GM12878 (cell line): ENCODE results near the gene ATP2C1. TPM values are rescaled to one million over a fixed set of nuclear protein-coding genes. Genes with fewer than 3 reads are reported as not detected.

ENCODE experiments used
- ATAC-seq: fragments of 200-7000 bp; cut with Tn5 transposase; 3 replicates; pipeline ENCODE4 v1.9.1; 2020; ENCODE audit warnings: mild to moderate bottlenecking, moderate library complexity
- BruUV-seq: library from RNA; stranded (reverse); fragments of 400-500 nt; replicated peaks from 2 replicates; lab custom pipeline; 2021; lab: Mats Ljungman, UMichigan
- CTCF ChIA-PET: fragments of 300-600 bp; sonication (Branson Sonifier 250); formaldehyde crosslinking; extraction: SDS; loops from one replicate; lab custom pipeline; 2021; ENCODE audit warnings: inconsistent platforms; lab: Yijun Ruan, JAX
- POLR2A ChIA-PET: fragments of 350-600 bp; formaldehyde crosslinking; extraction: SDS; loops from one replicate; lab custom pipeline; 2021; ENCODE audit warnings: inconsistent platforms; lab: Charles Lee
- RAD21 ChIA-PET: fragments of 300-600 bp; sonication (Branson Sonifier 250); formaldehyde crosslinking; loops from one replicate; lab custom pipeline; 2023; ENCODE audit warnings: antibody characterized with exemption; ENCODE audit not compliant: unreplicated experiment; lab: Charles Lee
- SMC1A ChIA-PET: fragments of 300-600 bp; sonication (Branson Sonifier 250); formaldehyde crosslinking; loops from one replicate; lab custom pipeline; 2023; ENCODE audit not compliant: unreplicated experiment, uncharacterized antibody; lab: Charles Lee
- DNase-seq: peaks from one replicate; pipeline ENCODE4 v3.0.0-alpha.2; 2011; ENCODE audit warnings: low read depth, low spot score
- FAIRE-seq: peaks from 3 replicates; lab custom pipeline; 2011; peaks lifted over from hg19 to GRCh38; lab: Jason Lieb, UNC
- H2AFZ ChIP-seq: 2 replicates; pipeline ENCODE4 v1.6.0; 2011; ENCODE audit warnings: low read depth, low read length, control low read depth; ENCODE audit not compliant: control insufficient read depth
- H3K27ac ChIP-seq: 2 replicates; pipeline ENCODE4 v1.5.1; 2011; ENCODE audit warnings: control low read depth; ENCODE audit not compliant: control insufficient read depth, insufficient read depth
- H3K27me3 ChIP-seq, 2 experiments: replicated peaks in 1 of 2; 2 replicates each; pipeline versions ENCODE4 v1.6.0 to v1.6.1; 2011; ENCODE audit warnings: low read length in 1 of 2; ENCODE audit not compliant: control insufficient read depth in 2 of 2, insufficient read depth in 2 of 2
- H3K36me3 ChIP-seq, 2 experiments: 2 replicates each; pipeline ENCODE4 v1.5.1; 2011; ENCODE audit warnings: low read length in 1 of 2; ENCODE audit not compliant: control insufficient read depth in 2 of 2, insufficient read depth in 2 of 2
- H3K4me1 ChIP-seq: 2 replicates; pipeline ENCODE4 v1.6.1; 2011; ENCODE audit warnings: mild to moderate bottlenecking, low read length, moderate library complexity, mixed read lengths; ENCODE audit not compliant: control insufficient read depth, insufficient read depth
- H3K4me2 ChIP-seq: 2 replicates; pipeline ENCODE4 v1.6.0; 2011; ENCODE audit warnings: control low read depth; ENCODE audit not compliant: control insufficient read depth, insufficient read depth
- H3K4me3 ChIP-seq: fragments of 200-600 bp; sonication (generic); 2 replicates; pipeline ENCODE4 v1.5.1; 2016
- H3K79me2 ChIP-seq: 2 replicates; pipeline ENCODE4 v1.6.0; 2011; ENCODE audit warnings: low read length; ENCODE audit not compliant: control insufficient read depth, insufficient read depth
- H3K9ac ChIP-seq: 2 replicates; pipeline ENCODE4 v1.8.0; 2011; ENCODE audit warnings: low read length, control low read depth, mixed read lengths; ENCODE audit not compliant: control insufficient read depth, insufficient read depth
- H3K9me3 ChIP-seq: replicated peaks from 3 replicates; pipeline ENCODE4 v1.5.1; 2011; ENCODE audit warnings: mild to moderate bottlenecking, low read length; ENCODE audit not compliant: control insufficient read depth, insufficient read depth
- H4K20me1 ChIP-seq: 2 replicates; pipeline ENCODE4 v1.6.0; 2011; ENCODE audit not compliant: control insufficient read depth, insufficient read depth
- BACH1 ChIP-seq: fragments of 450-650 bp; IDR thresholded peaks from 2 replicates; pipeline ENCODE4 v1.6.1; 2017; ENCODE audit warnings: mild to moderate bottlenecking, borderline replicate concordance
- BHLHE40 ChIP-seq, 2 experiments: fragments of 450-650 bp in 1 of 2; IDR thresholded peaks; 2 replicates each; pipeline ENCODE4 v1.6.1; 2011 to 2017; ENCODE audit warnings: low read depth in 2 of 2, borderline replicate concordance in 1 of 2, improper control_type of control experiment in 1 of 2, low read length in 1 of 2, mild to moderate bottlenecking in 1 of 2
- CEBPB ChIP-seq, 2 experiments: fragments of 150-350 bp in 1 of 2; IDR thresholded peaks; 2 replicates each; pipeline ENCODE4 v1.6.1; 2012 to 2014; ENCODE audit warnings: low read depth in 2 of 2, low read length in 2 of 2, borderline replicate concordance in 1 of 2, inconsistent platforms in 1 of 2
- NFXL1 ChIP-seq: fragments of 450-650 bp; IDR thresholded peaks from 2 replicates; pipeline ENCODE4 v1.6.1; 2017; ENCODE audit warnings: antibody characterized with exemption, mild to moderate bottlenecking, borderline replicate concordance
- PRDM15 ChIP-seq: fragments of 450-650 bp; formaldehyde crosslinking; IDR thresholded peaks from 2 replicates; pipeline ENCODE4 v1.4.0; 2020; ENCODE audit warnings: mild to moderate bottlenecking, moderate library complexity
- SMC3 ChIP-seq: IDR thresholded peaks from 2 replicates; pipeline ENCODE4 v1.6.1; 2011; ENCODE audit warnings: low read length, improper control_type of control experiment, borderline replicate concordance
- SRF ChIP-seq, 2 experiments: IDR thresholded peaks; 2 replicates each; pipeline ENCODE4 v1.6.1; 2011; ENCODE audit warnings: low read depth in 2 of 2, low read length in 2 of 2, mild to moderate bottlenecking in 1 of 2, moderate library complexity in 1 of 2
- WGBS: methylation state at CpG from one replicate; pipeline ENCODE4 v1.1.6; 2016; ENCODE audit warnings: low lambda C conversion rate; ENCODE audit not compliant: insufficient replicate concordance, insufficient coverage; ENCODE audit errors: missing lambda C conversion rate; 5-methylcytosine and 5-hydroxymethylcytosine counted together
- in situ Hi-C: fragments of 300-500 bp; cut with MboI; formaldehyde crosslinking; loops from 9 replicates; pipeline ENCODE4 v1.14.3; 2018; ENCODE audit warnings: mixed read lengths
- intact Hi-C: fragments of 100-400 bp; cut with micrococcal nuclease; formaldehyde crosslinking; loops from one replicate; pipeline ENCODE4 v1.14.2; 2022; ENCODE audit not compliant: unreplicated experiment
- polyA plus RNA-seq, 11 experiments: library from polyadenylated mRNA; depleted of rRNA in 4 of 11; unstranded in 6 of 11; stranded (reverse) in 5 of 11; fragments of >200 nt; fragmentation: Nextera tagmentation in 4 of 11; fragmentation: Illumina TruSeq in 1 of 11; extraction: Ambion mirVana in 4 of 11; extraction: Trizol in 1 of 11; gene quantifications; 1 replicate in 1 of 11; 2 replicates in 10 of 11; pipeline versions ENCODE4 v1.2.1 to v1.2.3, GENCODE V29; 2011 to 2016; ENCODE audit warnings: inconsistent platforms in 2 of 11, missing spikeins in 2 of 11, low read depth in 1 of 11
- total RNA-seq, 4 experiments: library from RNA; depleted of rRNA in 3 of 4; stranded (reverse); fragments of >200 nt in 3 of 4; fragmentation: Illumina TruSeq in 1 of 4; extraction: Trizol in 1 of 4; gene quantifications; 2 replicates each; pipeline versions ENCODE4 v1.2.1 to v1.2.3, GENCODE V29; 2013 to 2021
- TF ChIP-seq, protein P1 (sequence below): IDR thresholded peaks from 2 replicates; pipeline ENCODE4 v1.6.1; 2011; ENCODE audit warnings: mild to moderate bottlenecking, low read depth, low read length, moderate library complexity; ENCODE audit not compliant: insufficient replicate concordance
- TF ChIP-seq, protein P2 (sequence below): fragments of 450-650 bp; IDR thresholded peaks from 2 replicates; pipeline ENCODE4 v1.6.1; 2017; ENCODE audit warnings: mild to moderate bottlenecking
- TF ChIP-seq, protein P3 (sequence below): IDR thresholded peaks from 2 replicates; pipeline ENCODE4 v1.6.1; 2012; ENCODE audit warnings: low read depth, low read length, improper control_type of control experiment
- TF ChIP-seq, protein P4 (sequence below): IDR thresholded peaks from 2 replicates; pipeline ENCODE4 v1.6.1; 2011; ENCODE audit warnings: borderline replicate concordance, low read depth, mild to moderate bottlenecking, moderate library complexity, mixed read lengths, low read length; ENCODE audit not compliant: insufficient read depth; ENCODE audit errors: extremely low read length

Gene ATP2C1
- total and polyA plus RNA-seq, 10 of the 15 experiments (the other 5 are each of a cell fraction or from before 2014, with no cell fraction given), result 20.6 to 116 (median 55.1) TPM

GRCh38 chr3:131036200-131036816 is 142.4 kb downstream of the ATP2C1 start:
- TF ChIP-seq, protein P1, sequence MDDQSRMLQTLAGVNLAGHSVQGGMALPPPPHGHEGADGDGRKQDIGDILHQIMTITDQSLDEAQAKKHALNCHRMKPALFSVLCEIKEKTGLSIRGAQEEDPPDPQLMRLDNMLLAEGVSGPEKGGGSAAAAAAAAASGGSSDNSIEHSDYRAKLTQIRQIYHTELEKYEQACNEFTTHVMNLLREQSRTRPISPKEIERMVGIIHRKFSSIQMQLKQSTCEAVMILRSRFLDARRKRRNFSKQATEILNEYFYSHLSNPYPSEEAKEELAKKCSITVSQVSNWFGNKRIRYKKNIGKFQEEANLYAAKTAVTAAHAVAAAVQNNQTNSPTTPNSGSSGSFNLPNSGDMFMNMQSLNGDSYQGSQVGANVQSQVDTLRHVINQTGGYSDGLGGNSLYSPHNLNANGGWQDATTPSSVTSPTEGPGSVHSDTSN, result no peak
- TF ChIP-seq NFXL1 (no peak), SMC3 (no peak), CEBPB (IDR thresholded peaks at IDR 0.05; ENCODE audit: borderline replicate concordance in 1 of 2, low read depth in 2 of 2, low read length in 2 of 2) (no peak), SRF (IDR thresholded peaks at IDR 0.05; ENCODE audit: low read depth in 2 of 2, low read length in 2 of 2) (no peak), BACH1 (no peak), PRDM15 (CRISPR knock-in tag) (no peak), BHLHE40 (IDR thresholded peaks at IDR 0.05; ENCODE audit: borderline replicate concordance in 1 of 2, low read depth in 2 of 2, low read length in 1 of 2) (no peak)
- TF ChIP-seq, protein P2, sequence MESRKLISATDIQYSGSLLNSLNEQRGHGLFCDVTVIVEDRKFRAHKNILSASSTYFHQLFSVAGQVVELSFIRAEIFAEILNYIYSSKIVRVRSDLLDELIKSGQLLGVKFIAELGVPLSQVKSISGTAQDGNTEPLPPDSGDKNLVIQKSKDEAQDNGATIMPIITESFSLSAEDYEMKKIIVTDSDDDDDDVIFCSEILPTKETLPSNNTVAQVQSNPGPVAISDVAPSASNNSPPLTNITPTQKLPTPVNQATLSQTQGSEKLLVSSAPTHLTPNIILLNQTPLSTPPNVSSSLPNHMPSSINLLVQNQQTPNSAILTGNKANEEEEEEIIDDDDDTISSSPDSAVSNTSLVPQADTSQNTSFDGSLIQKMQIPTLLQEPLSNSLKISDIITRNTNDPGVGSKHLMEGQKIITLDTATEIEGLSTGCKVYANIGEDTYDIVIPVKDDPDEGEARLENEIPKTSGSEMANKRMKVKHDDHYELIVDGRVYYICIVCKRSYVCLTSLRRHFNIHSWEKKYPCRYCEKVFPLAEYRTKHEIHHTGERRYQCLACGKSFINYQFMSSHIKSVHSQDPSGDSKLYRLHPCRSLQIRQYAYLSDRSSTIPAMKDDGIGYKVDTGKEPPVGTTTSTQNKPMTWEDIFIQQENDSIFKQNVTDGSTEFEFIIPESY, result no peak
- TF ChIP-seq, protein P3, sequence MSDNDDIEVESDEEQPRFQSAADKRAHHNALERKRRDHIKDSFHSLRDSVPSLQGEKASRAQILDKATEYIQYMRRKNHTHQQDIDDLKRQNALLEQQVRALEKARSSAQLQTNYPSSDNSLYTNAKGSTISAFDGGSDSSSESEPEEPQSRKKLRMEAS, result no peak
- TF ChIP-seq, protein P4, sequence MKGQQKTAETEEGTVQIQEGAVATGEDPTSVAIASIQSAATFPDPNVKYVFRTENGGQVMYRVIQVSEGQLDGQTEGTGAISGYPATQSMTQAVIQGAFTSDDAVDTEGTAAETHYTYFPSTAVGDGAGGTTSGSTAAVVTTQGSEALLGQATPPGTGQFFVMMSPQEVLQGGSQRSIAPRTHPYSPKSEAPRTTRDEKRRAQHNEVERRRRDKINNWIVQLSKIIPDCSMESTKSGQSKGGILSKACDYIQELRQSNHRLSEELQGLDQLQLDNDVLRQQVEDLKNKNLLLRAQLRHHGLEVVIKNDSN, result no peak
- TF ChIP-seq, all 136 proteins: peak for 0
- in situ Hi-C loops, result no loop called here
- Histone ChIP-seq H3K4me2 (no peak overlapping the region), H3K36me3 (no peaks in the 10 kb centered on the region), H3K9me3 (no peaks in the 10 kb centered on the region), H3K4me3 (no peak overlapping the region), H3K9ac (no peak overlapping the region), H4K20me1 (no peaks in the 10 kb centered on the region), H3K27me3 (no peaks in the 10 kb centered on the region), H3K79me2 (no peaks in the 10 kb centered on the region), H3K27ac (no peak overlapping the region), H3K4me1 (no peaks in the 10 kb centered on the region), H2AFZ (no peak overlapping the region)
- DNase-seq, result no peak
- SMC1A ChIA-PET, result interaction anchor here (0.6 to 1.6 kb wide), 6 partner anchors 10 to 1146 kb away, joined by 3 to 5 read pairs (median 4); partner anchors contain the start of genes ASTE1 and NEK11
- intact Hi-C loops, result loop anchor here (10.0 kb wide), 2 partner anchors 508 to 678 kb away; no protein-coding TSS in a partner anchor
- FAIRE-seq, result no peak
- ATAC-seq, result no peak
- CTCF ChIA-PET, result interaction anchor here (0.7 to 1.6 kb wide), 7 partner anchors 8 to 411 kb away, joined by 3 to 5 read pairs (median 3); partner anchors contain the start of genes ASTE1 and NEK11
- POLR2A ChIA-PET, result no interaction called here
- WGBS, result 0% methylated on average over 1 of the region's 1 CpG
- RAD21 ChIA-PET, result interaction anchor here (1.3 to 3.3 kb wide), 2 partner anchors 994 kb away, joined by 4 to 16 read pairs; no protein-coding TSS in a partner anchor
- no TSS peak for BruUV-seq
